ENCODE data around the gene TRMT10C.

The TRMT10C gene

GRCh38 chr3:101561630-101562328 lies at the start of gene TRMT10C:
Gene TRMT10C, plus strand, starts transcription at chr3:101561868. Its CDS starts 2,914 bp downstream, at chr3:101564782.
- Histone ChIP-seq H4K20me1 (ENCODE audit: insufficient read depth) (no peaks in the 10 kb centered on the region), H3K4me2 (peak within 1 kb of the TSS; percentile 90), H3K4me1 (ENCODE audit: low read depth, poor library complexity, severe bottlenecking) (peaks cover 8% of the 10 kb centered on the region), H3K27ac (peak within 1 kb of the TSS; percentile 66), H2AFZ (ENCODE audit: low read depth) (peak within 1 kb of the TSS; percentile 97), H3K4me3 (IDR thresholded peaks at IDR 0.05; ENCODE audit: insufficient read depth, low read depth, low read length) (peak within 1 kb of the TSS; percentile 59), H3K27me3 (ENCODE audit: insufficient read depth, low read depth) (no peaks in the 10 kb centered on the region), H3K9ac (peak within 1 kb of the TSS; percentile 80), H3K79me2 (ENCODE audit: insufficient read depth, low read depth) (peaks cover 32% of the 10 kb centered on the region), H3K36me3 (ENCODE audit: insufficient read depth) (no peaks in the 10 kb centered on the region; the same call in 1 of the 2 replicates)
- TF ChIP-seq CTCF (conservative IDR thresholded peaks at IDR 0.05; ENCODE audit: low read depth, low read length): no peak

- H3K4me1 ChIP-seq (ENCODE audit: low read depth, poor library complexity, severe bottlenecking): peaks cover 6% of the 10 kb centered on the region
- no peaks in the 10 kb centered on the region for H3K27me3 ChIP-seq (ENCODE audit: insufficient read depth, low read depth)
- no peaks in the 10 kb centered on the region for H3K36me3 ChIP-seq (ENCODE audit: insufficient read depth)
- H3K27ac ChIP-seq: peak overlapping the region; percentile 39
- H3K79me2 ChIP-seq (ENCODE audit: insufficient read depth, low read depth): no peaks in the 10 kb centered on the region
- no peak for TF ChIP-seq CTCF (conservative IDR thresholded peaks at IDR 0.05; ENCODE audit: low read depth, low read length)
- H3K4me3 ChIP-seq (IDR thresholded peaks at IDR 0.05; ENCODE audit: insufficient read depth, low read depth, low read length): peak overlapping the region; percentile 55
- H3K9ac ChIP-seq: peak overlapping the region; percentile 64
- peak overlapping the region; percentile 91 for H2AFZ ChIP-seq (ENCODE audit: low read depth)
- peak overlapping the region; percentile 79 for H3K4me2 ChIP-seq
- H4K20me1 ChIP-seq (ENCODE audit: insufficient read depth): no peaks in the 10 kb centered on the region
Measured at GRCh38 chr3:101512396-101512645, 49.3 kb upstream of the TRMT10C start.

GRCh38 chr3:101512646-101513418 lies 48.8 kb upstream of the TRMT10C start, which contains the start of gene SENP7:
Gene SENP7, minus strand, starts transcription at chr3:101513212. Its CDS starts 82 bp downstream, at chr3:101513130.
- peak within 1 kb of the TSS; percentile 64 for H3K9ac ChIP-seq
- no peaks in the 10 kb centered on the region for H3K36me3 ChIP-seq (ENCODE audit: insufficient read depth)
- H3K4me1 ChIP-seq (ENCODE audit: low read depth, poor library complexity, severe bottlenecking): peaks cover 6% of the 10 kb centered on the region
- peak within 1 kb of the TSS; percentile 39 for H3K27ac ChIP-seq
- H3K27me3 ChIP-seq (ENCODE audit: insufficient read depth, low read depth): no peaks in the 10 kb centered on the region
- no peaks in the 10 kb centered on the region for H3K79me2 ChIP-seq (ENCODE audit: insufficient read depth, low read depth)
- no peak for TF ChIP-seq CTCF (conservative IDR thresholded peaks at IDR 0.05; ENCODE audit: low read depth, low read length)
- no peaks in the 10 kb centered on the region for H4K20me1 ChIP-seq (ENCODE audit: insufficient read depth)
- peak within 1 kb of the TSS; percentile 55 for H3K4me3 ChIP-seq (IDR thresholded peaks at IDR 0.05; ENCODE audit: insufficient read depth, low read depth, low read length)
- peak within 1 kb of the TSS; percentile 95 for H3K4me2 ChIP-seq
- peak within 1 kb of the TSS; percentile 91 for H2AFZ ChIP-seq (ENCODE audit: low read depth)

- no peaks in the 10 kb centered on the region for H3K27me3 ChIP-seq (ENCODE audit: insufficient read depth, low read depth)
- no peaks in the 10 kb centered on the region for H4K20me1 ChIP-seq (ENCODE audit: insufficient read depth)
- H3K4me2 ChIP-seq: peak overlapping the region; percentile 95
- H3K79me2 ChIP-seq (ENCODE audit: insufficient read depth, low read depth): no peaks in the 10 kb centered on the region
- H3K27ac ChIP-seq: peak overlapping the region; percentile 39
- peak overlapping the region; percentile 91 for H2AFZ ChIP-seq (ENCODE audit: low read depth)
- no peaks in the 10 kb centered on the region for H3K36me3 ChIP-seq (ENCODE audit: insufficient read depth)
- H3K4me1 ChIP-seq (ENCODE audit: low read depth, poor library complexity, severe bottlenecking): peaks cover 6% of the 10 kb centered on the region
- TF ChIP-seq CTCF (conservative IDR thresholded peaks at IDR 0.05; ENCODE audit: low read depth, low read length): no peak
- H3K4me3 ChIP-seq (IDR thresholded peaks at IDR 0.05; ENCODE audit: insufficient read depth, low read depth, low read length): peak overlapping the region; percentile 13
- H3K9ac ChIP-seq: peak overlapping the region; percentile 64; the same call in 1 of the 2 replicates
Measured at GRCh38 chr3:101513419-101513986, 48.2 kb upstream of the TRMT10C start.
